Endodermal cell (in vitro differentiated cells): ENCODE results near the gene LARGE1. TPM values are rescaled to one million over a fixed set of nuclear protein-coding genes. Genes with fewer than 3 reads are reported as not detected.

Source experiments
- DNase-seq: peaks from one replicate; pipeline ENCODE4 v3.0.0-alpha.2; 2017
- H3K27ac ChIP-seq: 2 replicates; pipeline ENCODE4 v1.5.1; 2013; ENCODE audit warnings: mild to moderate bottlenecking, low read depth, low read length, moderate library complexity
- H3K27me3 ChIP-seq: 2 replicates; pipeline ENCODE4 v1.6.1; 2013; ENCODE audit warnings: mild to moderate bottlenecking, low read length, moderate library complexity; ENCODE audit not compliant: insufficient read depth, control insufficient read depth, poor library complexity, severe bottlenecking
- H3K36me3 ChIP-seq: 2 replicates; pipeline ENCODE4 v1.7.0; 2013; ENCODE audit warnings: mild to moderate bottlenecking, low read length, moderate library complexity; ENCODE audit not compliant: control insufficient read depth, insufficient read depth
- H3K4me1 ChIP-seq: one replicate; pipeline ENCODE4 v1.7.0; 2013; ENCODE audit warnings: low read length; ENCODE audit not compliant: control insufficient read depth, insufficient read depth
- H3K4me3 ChIP-seq: 2 replicates; pipeline ENCODE4 v1.5.1; 2013; ENCODE audit warnings: mild to moderate bottlenecking, low read length, moderate library complexity
- H3K9ac ChIP-seq: 2 replicates; pipeline ENCODE4 v1.6.1; 2013; ENCODE audit warnings: mild to moderate bottlenecking, low read length, moderate library complexity; ENCODE audit not compliant: poor library complexity, severe bottlenecking; ENCODE audit errors: extremely low read depth
- H3K9me3 ChIP-seq: 2 replicates; pipeline ENCODE4 v1.6.1; 2013; ENCODE audit warnings: mild to moderate bottlenecking, low read length, moderate library complexity; ENCODE audit not compliant: control insufficient read depth
- H3K27ac Mint-ChIP-seq: 2 replicates; pipeline ENCODE4 v1.8.0; 2020; ENCODE audit warnings: mixed read lengths
- H3K27me3 Mint-ChIP-seq: 2 replicates; pipeline ENCODE4 v1.8.0; 2021; ENCODE audit warnings: mild to moderate bottlenecking, mixed read lengths; ENCODE audit not compliant: insufficient read depth
- H3K36me3 Mint-ChIP-seq: 2 replicates; pipeline ENCODE4 v1.8.0; 2020; ENCODE audit warnings: low read depth, mixed read lengths
- H3K4me1 Mint-ChIP-seq: 2 replicates; pipeline ENCODE4 v1.8.0; 2020; ENCODE audit warnings: mixed read lengths
- H3K4me3 Mint-ChIP-seq: 2 replicates; pipeline ENCODE4 v1.8.0; 2020; ENCODE audit warnings: mild to moderate bottlenecking, moderate library complexity, mixed read lengths
- H3K9me3 Mint-ChIP-seq: 2 replicates; pipeline ENCODE4 v1.8.0; 2020; ENCODE audit warnings: mild to moderate bottlenecking, mixed read lengths
- CTCF ChIP-seq: fragments of 200-600 bp; sonication (generic); conservative IDR thresholded peaks from 2 replicates; pipeline ENCODE4 v1.5.0; 2021; ENCODE audit warnings: antibody characterized with exemption, mild to moderate bottlenecking
- WGBS, 2 experiments: methylation state at CpG; one replicate each; pipeline versions ENCODE4 v1.1.5 to v1.1.7; 2013; ENCODE audit warnings: missing lambda C conversion rate in 2 of 2, mixed read lengths in 1 of 2; ENCODE audit not compliant: insufficient coverage in 1 of 2, insufficient read length in 1 of 2; 5-methylcytosine and 5-hydroxymethylcytosine counted together
- total RNA-seq, 2 donors: library from RNA; stranded (reverse); fragmentation: NEBNext Ultra II Directional in 1 of 2; extraction: Animal tissue kit (Norgen Biotek cat#: 25700) in 1 of 2; gene quantifications; 2 replicates in 1 of 2; 3 replicates in 1 of 2; pipeline ENCODE4 v1.2.1, GENCODE V29; 2021

Gene LARGE1
- total RNA-seq, 2 donors from 2014 or later = 17.5 to 24.3 TPM

GRCh38 chr22:33962409-33962808, 42.1 kb upstream of the LARGE1 start:
- Histone ChIP-seq H3K4me1 (peaks cover 2% of the 10 kb centered on the region), H3K4me3 (no peak overlapping the region), H3K27me3 (no peaks in the 10 kb centered on the region), H3K9me3 (no peaks in the 10 kb centered on the region), H3K36me3 (no peaks in the 10 kb centered on the region), H3K27ac (no peak overlapping the region), H3K9ac (no peak overlapping the region)
- 90 to 96% methylated on average over 5 to 7 of the region's 7 CpGs for WGBS, 2 experiments
- Mint-ChIP-seq H3K27ac (no peak overlapping the region), H3K4me3 (no peak overlapping the region), H3K27me3 (no peaks in the 10 kb centered on the region), H3K4me1 (no peaks in the 10 kb centered on the region), H3K9me3 (no peaks in the 10 kb centered on the region), H3K36me3 (no peaks in the 10 kb centered on the region)
- no peak for TF ChIP-seq CTCF
- DNase-seq = no peak

- Mint-ChIP-seq H3K4me1 (no peaks in the 10 kb centered on the region), H3K27ac (no peak overlapping the region), H3K36me3 (no peaks in the 10 kb centered on the region), H3K4me3 (no peak overlapping the region), H3K9me3 (no peaks in the 10 kb centered on the region), H3K27me3 (peaks cover 7% of the 10 kb centered on the region)
- TF ChIP-seq CTCF = no peak
- H3K4me1 ChIP-seq = peaks cover 8% of the 10 kb centered on the region
- H3K4me3 ChIP-seq = no peak overlapping the region
- H3K36me3 ChIP-seq = no peaks in the 10 kb centered on the region
- no peak for DNase-seq
- H3K9ac ChIP-seq = no peak overlapping the region
- no peaks in the 10 kb centered on the region for H3K9me3 ChIP-seq
- H3K27me3 ChIP-seq = peaks cover 4% of the 10 kb centered on the region
- H3K27ac ChIP-seq = no peak overlapping the region
These were observed 38.5 kb upstream of the LARGE1 start for GRCh38 chr22:33958741-33959140.

- Mint-ChIP-seq H3K27me3 (peaks cover 14% of the 10 kb centered on the region), H3K4me1 (peaks cover 13% of the 10 kb centered on the region), H3K27ac (no peak overlapping the region), H3K4me3 (no peak overlapping the region), H3K9me3 (no peaks in the 10 kb centered on the region), H3K36me3 (no peaks in the 10 kb centered on the region)
- no peak overlapping the region for H3K27ac ChIP-seq
- TF ChIP-seq CTCF = no peak
- 67 to 97% methylated on average over 2 to 4 of the region's 4 CpGs for WGBS, 2 experiments
- H3K4me3 ChIP-seq = no peak overlapping the region
- peaks cover 10% of the 10 kb centered on the region for H3K4me1 ChIP-seq
- no peak for DNase-seq
- no peak overlapping the region for H3K9ac ChIP-seq
- H3K27me3 ChIP-seq = peaks cover 4% of the 10 kb centered on the region
- no peaks in the 10 kb centered on the region for H3K36me3 ChIP-seq
- H3K9me3 ChIP-seq = no peaks in the 10 kb centered on the region
These were observed 36.8 kb upstream of the LARGE1 start for GRCh38 chr22:33957086-33957485.
